Omental fat pad (tissue), 4 donors: Measurements from ENCODE around the gene UBTD1. TPM values are rescaled to one million over a fixed set of nuclear protein-coding genes. Genes with fewer than 3 reads are reported as not detected.

Experiments
- ATAC-seq: fragments of 150-250 bp; one replicate; pipeline ENCODE4 v1.9.1; 2016; ENCODE audit warnings: mild to moderate bottlenecking, moderate library complexity; ENCODE audit not compliant: low FRiP score
- DNase-seq: peaks from one replicate; pipeline ENCODE4 v3.0.0-alpha.2; 2019; ENCODE audit warnings: low spot score
- CTCF ChIP-seq, 3 donors: fragments of 450-650 bp; IDR thresholded peaks; one replicate each; pipeline ENCODE4 v1.5.1; 2016 to 2017; ENCODE audit warnings: antibody characterized with exemption in 3 of 3, mild to moderate bottlenecking in 3 of 3, moderate library complexity in 2 of 3
- total RNA-seq, 4 donors: library from RNA; depleted of rRNA; stranded (reverse); fragments of >200 nt; gene quantifications; one replicate each; pipeline ENCODE4 v1.1.0, GENCODE V29; 2016

Gene UBTD1
- total RNA-seq, 4 donors from 2014 or later: 15.6 to 22.8 (median 19.2) TPM

GRCh38 chr10:97597778-97598177, 99.1 kb downstream of the UBTD1 start:
- DNase-seq: no peak
- no peak for ATAC-seq
- TF ChIP-seq CTCF (IDR thresholded peaks at IDR 0.05): no peak

GRCh38 chr10:97598407-97599271, 99.9 kb downstream of the UBTD1 start:
- no peak for DNase-seq
- no peak for ATAC-seq
- no peak for TF ChIP-seq CTCF (IDR thresholded peaks at IDR 0.05)

GRCh38 chr10:97599272-97599619, 100.5 kb downstream of the UBTD1 start:
- ATAC-seq: no peak

GRCh38 chr10:97600616-97601015, 101.9 kb downstream of the UBTD1 start:
- no peak for DNase-seq
- no peak for ATAC-seq
- TF ChIP-seq CTCF (IDR thresholded peaks at IDR 0.05): no peak

More at GRCh38 chr10:97599272-97599619, 100.5 kb downstream of the UBTD1 start:
- DNase-seq: no peak
- no peak for TF ChIP-seq CTCF (IDR thresholded peaks at IDR 0.05)

GRCh38 chr10:97601268-97602215, 102.8 kb downstream of the UBTD1 start:
- no peak for ATAC-seq
- no peak for DNase-seq
- TF ChIP-seq CTCF (IDR thresholded peaks at IDR 0.05): no peak

GRCh38 chr10:97607095-97607636, 108.4 kb downstream of the UBTD1 start:
- no peak for ATAC-seq

More at GRCh38 chr10:97607095-97607636, 108.4 kb downstream of the UBTD1 start:
- TF ChIP-seq CTCF (IDR thresholded peaks at IDR 0.05): no peak
- no peak for DNase-seq
